K562 (cell line): ENCODE measurements around the gene DTNB. TPM values are rescaled to one million over a fixed set of nuclear protein-coding genes. Genes with fewer than 3 reads are reported as not detected.

Experiments used
- ATAC-seq: fragments of 200-7000 bp; cut with Tn5 transposase; 3 replicates; pipeline ENCODE4 v1.9.1; 2020; ENCODE audit warnings: moderate library complexity
- BruUV-seq: library from RNA; stranded (reverse); fragments of 400-500 nt; replicated peaks from 2 replicates; lab custom pipeline; 2021; lab: Mats Ljungman, UMichigan
- CTCF ChIA-PET: fragments of 300-600 bp; formaldehyde crosslinking; extraction: SDS; loops from one replicate; lab custom pipeline; 2021; ENCODE audit warnings: low intra/inter-chr PET ratio; lab: Yijun Ruan, JAX
- POLR2A ChIA-PET: fragments of 300-600, 350-650 bp; sonication (Branson Sonifier 250); formaldehyde crosslinking; extraction: SDS; loops from one replicate; lab custom pipeline; 2021; ENCODE audit warnings: antibody characterized with exemption, inconsistent platforms; lab: Yijun Ruan, JAX
- DNase-seq, 4 experiments: peaks; one replicate each; pipeline versions ENCODE4 v3.0.0 to v3.0.0-alpha.2; 2011 to 2018; ENCODE audit warnings: low spot score in 3 of 4, mixed read lengths in 3 of 4; ENCODE audit errors: extremely low read depth in 1 of 4
- FAIRE-seq: peaks from 2 replicates; lab custom pipeline; 2011; peaks lifted over from hg19 to GRCh38; lab: Jason Lieb, UNC
- H2AFZ ChIP-seq: 2 replicates; pipeline ENCODE4 v1.6.0; 2011; ENCODE audit warnings: low read depth, low read length, control low read depth, inconsistent platforms
- H3K27ac ChIP-seq: fragments of 200-600 bp; 3 replicates; pipeline ENCODE4 v1.8.0; 2011; ENCODE audit warnings: low read depth, mild to moderate bottlenecking, control low read depth, inconsistent platforms, low read length, moderate library complexity, mixed read lengths; ENCODE audit errors: extremely low read depth
- H3K27me3 ChIP-seq, 2 experiments: fragments of 300-600 bp in 1 of 2; 2 replicates in 1 of 2; 3 replicates in 1 of 2; pipeline versions ENCODE4 v1.6.0 to v1.8.0; 2011; ENCODE audit warnings: inconsistent platforms in 2 of 2, low read length in 2 of 2, mild to moderate bottlenecking in 1 of 2, mixed read lengths in 1 of 2, moderate library complexity in 1 of 2; ENCODE audit not compliant: control insufficient read depth in 2 of 2, insufficient read depth in 2 of 2
- H3K36me3 ChIP-seq: fragments of 300-600 bp; 3 replicates; pipeline ENCODE4 v1.8.0; 2011; ENCODE audit warnings: mild to moderate bottlenecking, low read length, inconsistent platforms; ENCODE audit not compliant: control insufficient read depth, insufficient read depth
- H3K4me1 ChIP-seq, 2 experiments: fragments of 200-600 bp in 1 of 2; replicated peaks in 1 of 2; 2 replicates in 1 of 2; 3 replicates in 1 of 2; pipeline versions ENCODE4 v1.5.1 to v1.8.0; 2011; ENCODE audit warnings: inconsistent platforms in 2 of 2, low read length in 2 of 2, mild to moderate bottlenecking in 1 of 2, mixed read lengths in 1 of 2, moderate library complexity in 1 of 2; ENCODE audit not compliant: control insufficient read depth in 2 of 2, insufficient read depth in 2 of 2
- H3K4me2 ChIP-seq: 2 replicates; pipeline ENCODE4 v1.6.1; 2011; ENCODE audit warnings: low read length, control low read depth, inconsistent platforms, mixed read lengths; ENCODE audit not compliant: insufficient read depth
- H3K4me3 ChIP-seq: fragments of 200-600 bp; sonication (generic), shearing (Covaris generic); 2 replicates; pipeline ENCODE4 v1.5.1; 2016; ENCODE audit warnings: control low read depth, inconsistent platforms
- H3K79me2 ChIP-seq: fragments of 200-600 bp; 3 replicates; pipeline ENCODE4 v1.8.0; 2011; ENCODE audit warnings: low read length, inconsistent platforms; ENCODE audit not compliant: control insufficient read depth, insufficient read depth
- H3K9ac ChIP-seq, 2 experiments: 2 replicates each; pipeline versions ENCODE4 v1.6.0 to v1.6.1; 2011; ENCODE audit warnings: low read depth in 2 of 2, low read length in 2 of 2, control low read depth in 1 of 2, inconsistent platforms in 1 of 2, mild to moderate bottlenecking in 1 of 2, mixed read lengths in 1 of 2; ENCODE audit not compliant: insufficient read depth in 1 of 2
- H3K9me1 ChIP-seq: one replicate; pipeline ENCODE4 v1.6.0; 2011; ENCODE audit warnings: inconsistent platforms, mild to moderate bottlenecking, low read length, moderate library complexity; ENCODE audit not compliant: control insufficient read depth, insufficient read depth
- H3K9me3 ChIP-seq: replicated peaks from 2 replicates; pipeline ENCODE4 v1.5.1; 2011; ENCODE audit warnings: low read depth, low read length, inconsistent platforms; ENCODE audit not compliant: control insufficient read depth, insufficient read depth
- H4K20me1 ChIP-seq: replicated peaks from 2 replicates; pipeline ENCODE4 v1.6.1; 2011; ENCODE audit warnings: low read length, inconsistent platforms, mixed read lengths; ENCODE audit not compliant: control insufficient read depth, insufficient read depth
- ESRRB ChIP-seq: fragments of 250-450 bp; sonication (Bioruptor Pico); IDR thresholded peaks from 2 replicates; pipeline ENCODE4 v1.5.0; 2020; ENCODE audit warnings: mild to moderate bottlenecking, moderate library complexity, borderline replicate concordance
- JUN ChIP-seq, 2 experiments: sonication (generic) in 1 of 2; formaldehyde crosslinking in 1 of 2; IDR thresholded peaks; 2 replicates each; pipeline versions ENCODE4 v1.6.1 to v1.8.0; 2012 to 2022; ENCODE audit warnings: borderline replicate concordance in 2 of 2, mild to moderate bottlenecking in 2 of 2, improper control_type of control experiment in 1 of 2, low read depth in 1 of 2, low read length in 1 of 2, missing genetic modification reagents in 1 of 2
- MGA ChIP-seq: fragments of 450-650 bp; IDR thresholded peaks from 2 replicates; pipeline ENCODE4 v1.6.1; 2016; ENCODE audit warnings: mild to moderate bottlenecking, moderate library complexity
- POLR3G ChIP-seq: IDR thresholded peaks from 2 replicates; pipeline ENCODE4 v1.6.1; 2011; ENCODE audit not compliant: insufficient read length, insufficient replicate concordance; ENCODE audit errors: extremely low read depth
- SRSF1 ChIP-seq: fragments of 200-400 bp; formaldehyde crosslinking; IDR thresholded peaks from 2 replicates; pipeline ENCODE4 v1.6.1; 2017; ENCODE audit warnings: mild to moderate bottlenecking, low read depth, low read length, moderate library complexity
- ZNF23 ChIP-seq: fragments of 250-450 bp; sonication (Bioruptor Pico); IDR thresholded peaks from 2 replicates; pipeline ENCODE4 v1.4.0; 2020; ENCODE audit warnings: mild to moderate bottlenecking
- WGBS: fragments of 100-300 bp; shearing (Covaris generic); methylation state at CpG from one replicate; pipeline ENCODE4 v1.1.6; 2016; ENCODE audit warnings: low coverage, mixed read lengths; ENCODE audit not compliant: insufficient coverage; ENCODE audit errors: missing lambda C conversion rate; 5-methylcytosine and 5-hydroxymethylcytosine counted together
- in situ Hi-C: fragments of 300-500 bp; cut with MboI; formaldehyde crosslinking; loops from 4 replicates; pipeline ENCODE4 v1.15.0; 2018; ENCODE audit warnings: inconsistent platforms, mixed read lengths
- intact Hi-C: fragments of 100-400 bp; cut with micrococcal nuclease; formaldehyde crosslinking; loops from 2 replicates; pipeline ENCODE4 v1.14.2; 2022
- polyA plus RNA-seq, 8 experiments: library from polyadenylated mRNA; depleted of rRNA in 4 of 8; stranded (reverse) in 5 of 8; unstranded in 3 of 8; fragments of >200 nt; fragmentation: Nextera tagmentation in 2 of 8; fragmentation: Illumina TruSeq in 1 of 8; extraction: Ambion mirVana in 2 of 8; extraction: Trizol in 1 of 8; gene quantifications; 2 replicates each; pipeline versions ENCODE4 v1.2.1 to v1.2.3, GENCODE V29; 2011 to 2014; ENCODE audit warnings: inconsistent platforms in 1 of 8, missing spikeins in 1 of 8
- total RNA-seq, 7 experiments: library from RNA; depleted of rRNA in 6 of 7; stranded (reverse); fragments of >200 nt in 6 of 7; fragmentation: Illumina TruSeq in 2 of 7; extraction: Trizol in 2 of 7; gene quantifications; 2 replicates each; pipeline versions ENCODE4 v1.2.1 to v1.2.3, GENCODE V29; 2011 to 2021; ENCODE audit warnings: low replicate concordance in 1 of 7

The DTNB gene
- total and polyA plus RNA-seq, 9 of the 15 experiments (the other 6 are each of a cell fraction or from before 2014, with no cell fraction given), result 0.18 to 2.0 (median 0.77) TPM; not detected in 2

DNA sequence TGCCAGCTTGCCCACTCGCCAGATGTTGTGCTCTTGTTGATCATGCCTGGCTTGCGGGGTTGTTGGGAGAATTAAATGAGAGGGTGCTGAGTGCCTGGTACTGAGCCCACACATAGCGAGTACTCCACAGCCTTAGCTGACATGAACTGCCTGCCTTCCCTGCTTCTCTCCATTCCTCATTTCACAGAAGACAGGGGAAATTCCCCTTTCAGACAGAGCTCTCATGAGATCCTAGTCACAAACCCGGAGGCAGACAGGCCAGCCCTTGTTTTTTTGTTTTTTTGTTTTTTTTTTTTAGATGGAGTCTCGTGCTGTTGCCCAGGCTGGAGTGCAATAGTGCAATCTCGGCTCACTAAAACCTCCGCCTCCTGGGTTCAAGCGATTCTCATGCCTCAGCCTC, 314.5 kb downstream of the DTNB start:
- intact Hi-C loops (no loop called here), in situ Hi-C loops (no loop called here)
- Histone ChIP-seq H3K9me1 (no peaks in the 10 kb centered on the region), H3K36me3 (no peaks in the 10 kb centered on the region), H3K4me2 (no peak overlapping the region), H2AFZ (no peak overlapping the region), H3K4me3 (no peak overlapping the region), H3K27me3 (peaks cover 26 to 66% of the 10 kb centered on the region in 2 experiments; a peak in 4 of 5 replicates), H3K27ac (no peak overlapping the region), H3K79me2 (no peaks in the 10 kb centered on the region), H3K9ac (no peak overlapping the region), H4K20me1 (no peaks in the 10 kb centered on the region), H3K4me1 (peaks cover 0 to 9% of the 10 kb centered on the region in 2 experiments; a peak in 3 of 5 replicates), H3K9me3 (no peaks in the 10 kb centered on the region)
- TF ChIP-seq JUN (IDR thresholded peaks at IDR 0.05; ENCODE audit: borderline replicate concordance, low read depth, low read length) (no peak), JUN (CRISPR knock-in tag; IDR thresholded peaks at IDR 0.05; ENCODE audit: borderline replicate concordance) (no peak), POLR3G (no peak), ZNF23 (no peak), SRSF1 (no peak), ESRRB (CRISPR knock-in tag) (no peak), MGA (no peak)
- FAIRE-seq (no peak), DNase-seq (no peak), ATAC-seq (no peak)
- ChIA-PET POLR2A (interaction anchor here (0.6 to 0.8 kb wide), 2 partner anchors 21 to 249 kb away, joined by 3 to 4 read pairs; no protein-coding TSS in a partner anchor), CTCF (no interaction called here)
- WGBS, result 7% methylated on average over 8 of the region's 8 CpGs
- BruUV-seq, result no TSS peak
